GM19328 (cell line): ENCODE measurements around the gene IFNGR2.
"Not testable (repeated sequence)": the region's sequence is repeated elsewhere in the genome, so short reads cannot be mapped to it uniquely, and the experiment has no call there.

Experiments used
- ATAC-seq: cut with Tn5 transposase; IDR thresholded peaks from one replicate; pipeline ENCODE4 v1.9.1; 2021; ENCODE audit warnings: mild to moderate bottlenecking, moderate library complexity; ENCODE audit not compliant: unreplicated experiment

IFNGR2 gene

GRCh38 chr21:33402001-33402979, 923 bp upstream of the IFNGR2 start:
- ATAC-seq = no peak

DNA sequence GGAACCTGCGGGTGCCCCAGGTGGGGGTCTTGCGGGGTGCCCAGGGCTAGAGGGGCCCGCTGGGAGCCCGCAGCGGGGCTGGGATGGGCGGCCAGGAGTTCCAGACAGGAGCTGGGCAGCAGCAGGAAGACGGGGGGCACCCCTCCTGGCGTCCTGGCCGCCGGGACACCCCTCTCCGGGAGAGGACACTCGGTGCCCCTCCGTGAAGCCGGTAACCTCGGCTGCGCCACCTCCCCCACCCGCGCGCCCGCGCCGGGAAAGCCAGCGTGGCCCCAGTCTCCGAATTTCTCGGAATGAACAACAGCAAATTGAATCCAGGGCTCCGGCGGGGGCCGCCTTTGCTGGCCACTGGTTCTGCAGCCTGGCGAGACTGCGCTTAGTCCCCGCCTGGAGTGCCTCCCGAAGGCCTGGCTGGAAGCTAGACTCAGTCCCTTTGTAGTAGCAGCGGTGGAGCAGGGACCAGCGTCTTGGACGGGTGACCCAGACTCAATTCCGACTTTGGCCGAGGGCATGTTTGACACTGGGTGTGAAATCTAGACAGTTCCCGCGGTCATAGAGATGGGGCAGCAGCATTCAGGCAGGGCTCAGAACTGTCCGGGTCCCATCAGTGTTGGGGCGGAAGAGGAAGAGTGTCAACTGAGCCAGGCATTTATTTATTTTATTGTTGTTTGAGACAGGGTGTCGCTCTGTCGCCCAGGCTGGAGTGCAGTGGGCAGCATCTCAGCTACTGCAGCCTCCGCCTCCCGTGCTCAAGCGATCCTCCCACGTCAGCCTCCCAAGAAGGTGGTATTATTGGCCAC, 773 bp downstream of the IFNGR2 start:
- ATAC-seq = no peak

- no peak for ATAC-seq
Measured at GRCh38 chr21:33406493-33406892, 3.3 kb downstream of the IFNGR2 start.

DNA sequence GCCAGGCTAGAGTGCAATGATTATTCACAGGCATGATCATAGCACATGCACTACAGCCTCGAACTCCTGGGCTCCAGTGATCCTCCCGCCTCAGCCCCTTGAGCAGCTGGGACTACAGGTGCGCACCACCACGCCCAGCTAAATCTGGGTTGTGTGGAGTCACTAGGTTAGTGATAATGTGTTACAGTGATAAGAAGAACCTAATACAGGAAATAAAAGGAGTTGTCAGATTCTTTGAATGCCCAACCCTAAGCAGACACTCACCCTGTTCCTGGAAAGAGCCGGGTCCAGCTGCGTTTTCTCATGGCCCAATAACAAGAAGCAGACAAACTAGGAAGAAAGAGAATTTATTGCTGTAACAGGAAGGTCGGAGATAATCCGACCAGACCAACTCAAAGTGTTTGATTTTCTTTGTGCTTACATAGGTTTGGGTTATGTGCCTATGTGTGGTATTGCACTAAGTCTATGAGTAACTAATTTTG, 8.8 kb downstream of the IFNGR2 start:
- ATAC-seq = no peak

GRCh38 chr21:33412439-33412831, 9.2 kb downstream of the IFNGR2 start:
- not testable (repeated sequence) for ATAC-seq

- no peak for ATAC-seq
Measured at GRCh38 chr21:33412832-33413519, 9.8 kb downstream of the IFNGR2 start.

DNA sequence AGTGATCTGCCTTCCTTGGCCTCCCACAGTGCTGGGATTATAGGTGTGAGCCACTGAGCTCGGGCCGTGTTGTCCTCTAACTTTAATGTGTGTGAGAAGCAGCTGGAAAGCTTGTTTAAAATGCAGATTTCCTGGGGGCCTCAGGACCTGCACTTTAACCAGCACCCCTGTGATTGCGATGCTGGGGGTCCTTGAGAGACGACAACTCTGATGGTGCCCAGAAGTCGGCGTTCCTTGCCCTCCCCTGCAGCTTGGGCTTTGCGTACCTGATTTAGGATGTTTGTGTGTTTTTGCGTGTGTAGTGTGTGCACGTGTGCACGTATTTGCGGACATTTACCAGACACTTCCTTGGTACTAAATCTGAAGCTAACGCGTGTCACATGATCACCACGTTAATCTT, 10.9 kb downstream of the IFNGR2 start:
- no peak for ATAC-seq

GRCh38 chr21:33414926-33415325, 11.7 kb downstream of the IFNGR2 start:
- ATAC-seq = no peak

GRCh38 chr21:33418691-33419090, 15.5 kb downstream of the IFNGR2 start:
- ATAC-seq = no peak

DNA sequence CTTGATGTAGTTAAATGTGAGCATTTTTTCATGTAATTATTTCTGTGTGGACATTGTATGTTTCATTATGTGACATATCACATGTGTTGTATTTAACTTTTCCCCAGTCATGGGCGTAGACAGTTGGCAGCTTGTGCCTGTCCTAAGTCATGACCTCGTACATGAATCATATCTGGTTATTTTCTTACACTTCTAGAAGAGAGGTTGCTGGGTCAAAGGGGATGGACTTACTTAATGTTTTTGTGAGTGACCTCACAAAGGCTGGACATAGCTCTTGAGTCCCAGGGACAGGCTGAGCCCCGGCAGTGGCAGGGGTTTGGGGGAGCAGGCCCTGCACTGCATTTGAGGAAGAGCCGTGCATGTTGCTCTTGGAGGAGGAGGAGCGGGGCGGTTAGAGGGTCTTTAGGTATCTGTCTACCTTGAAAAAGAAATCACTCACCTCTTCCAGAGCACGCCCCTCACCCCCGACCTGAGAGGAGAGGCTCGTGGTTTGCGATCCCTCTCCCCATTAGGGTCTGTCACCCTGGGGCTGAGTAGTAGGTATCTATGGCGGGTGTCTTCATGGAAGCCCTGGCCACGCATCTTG, 16.4 kb downstream of the IFNGR2 start:
- ATAC-seq = no peak

GRCh38 chr21:33421713-33422393, 18.6 kb downstream of the IFNGR2 start:
- no peak for ATAC-seq

DNA sequence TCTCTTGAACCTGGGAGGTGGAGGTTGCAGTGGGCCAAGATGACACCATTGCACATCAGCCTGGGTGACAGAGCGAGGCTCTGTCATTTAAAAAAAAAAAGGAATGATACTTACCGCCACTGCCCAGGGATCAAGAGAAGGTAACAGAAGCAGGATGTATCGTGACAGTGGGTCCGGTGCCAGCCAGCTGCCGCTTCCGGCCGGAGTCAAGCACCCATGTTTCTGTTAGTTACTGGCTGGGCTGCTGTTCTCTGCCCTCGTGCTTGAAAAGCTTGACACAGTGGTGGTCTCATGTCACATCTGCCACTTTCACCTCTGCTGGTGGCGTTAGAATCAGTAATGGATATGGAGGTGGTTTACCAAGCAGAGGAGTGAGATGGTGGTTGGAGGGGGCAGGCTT, 21.0 kb downstream of the IFNGR2 start:
- ATAC-seq = no peak

DNA sequence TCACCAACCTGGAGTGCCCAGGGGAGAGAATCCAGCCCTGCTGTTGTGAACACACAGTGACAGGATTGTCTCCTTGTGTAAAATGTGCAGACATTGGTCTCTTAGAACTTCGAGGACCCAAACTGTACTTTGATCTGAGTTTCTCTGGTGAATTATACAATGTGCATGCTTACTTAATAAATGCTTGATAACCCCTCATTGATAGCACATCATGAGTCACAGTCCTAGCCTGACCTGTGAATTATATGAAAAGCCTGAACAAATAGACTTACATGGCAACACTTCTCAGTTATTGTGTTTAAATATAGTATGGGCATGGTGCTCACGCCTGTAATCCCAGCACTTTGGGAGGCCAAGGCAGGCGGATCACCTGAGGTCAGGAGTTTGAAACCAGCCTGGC, 22.6 kb downstream of the IFNGR2 start:
- no peak for ATAC-seq

DNA sequence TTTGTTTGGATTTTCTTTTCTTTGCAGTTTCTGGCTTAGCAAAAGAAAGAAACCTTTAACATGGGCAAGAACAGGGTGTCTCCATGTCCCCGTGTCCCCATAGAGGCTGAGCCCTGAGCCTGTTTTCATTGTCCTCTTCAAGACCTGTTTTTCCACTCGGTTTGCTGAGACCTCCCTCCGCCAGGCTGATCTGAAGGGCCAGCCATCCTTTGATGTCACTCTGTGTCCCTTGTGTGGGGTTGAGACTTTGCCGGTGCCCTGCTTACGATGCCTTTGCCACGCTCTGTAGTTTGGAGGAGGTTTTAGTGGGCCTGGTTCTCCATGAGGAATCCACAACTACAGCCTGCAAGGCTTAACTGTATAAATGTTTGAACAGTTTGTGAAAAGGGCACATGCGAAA, 23.8 kb downstream of the IFNGR2 start:
- no peak for ATAC-seq

DNA sequence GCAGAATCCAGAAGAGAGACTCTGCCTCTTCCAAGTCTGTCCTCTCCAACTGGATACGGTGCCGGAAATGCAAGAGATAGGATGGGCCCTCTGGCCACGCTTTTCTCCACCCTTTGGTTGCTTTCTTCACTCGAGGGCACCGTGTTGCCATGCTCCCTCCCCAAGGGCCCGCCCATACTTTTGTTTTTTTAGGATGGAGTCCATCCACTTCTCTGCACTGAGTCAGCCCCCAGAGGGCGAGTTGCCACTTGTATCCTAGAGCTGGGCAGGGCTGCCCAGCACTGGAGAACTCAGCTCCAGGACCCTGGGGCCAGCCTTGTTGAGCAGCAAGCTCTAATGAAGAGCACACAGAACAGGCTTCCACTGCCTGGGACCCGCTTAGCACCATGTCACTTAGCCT, 25.5 kb downstream of the IFNGR2 start:
- no peak for ATAC-seq

DNA sequence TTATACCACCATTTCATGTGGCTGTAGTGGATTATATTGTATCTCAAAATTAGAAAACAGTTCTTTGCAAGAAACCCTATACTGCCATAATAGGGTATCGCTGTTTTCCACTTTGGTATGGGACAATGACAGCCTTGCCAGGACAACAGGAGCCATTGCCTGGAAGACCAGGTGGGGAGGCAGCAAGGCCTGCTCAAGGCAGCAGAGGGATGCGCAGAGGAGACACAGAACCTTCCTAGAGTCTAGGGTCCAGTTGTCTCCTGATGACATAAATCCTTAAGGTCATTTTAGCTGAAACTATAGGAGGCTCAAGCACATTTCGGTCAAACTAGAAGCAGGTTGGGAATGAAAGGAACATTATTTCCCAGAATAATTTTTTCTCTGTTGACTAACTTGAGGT, 27.6 kb downstream of the IFNGR2 start:
- no peak for ATAC-seq

DNA sequence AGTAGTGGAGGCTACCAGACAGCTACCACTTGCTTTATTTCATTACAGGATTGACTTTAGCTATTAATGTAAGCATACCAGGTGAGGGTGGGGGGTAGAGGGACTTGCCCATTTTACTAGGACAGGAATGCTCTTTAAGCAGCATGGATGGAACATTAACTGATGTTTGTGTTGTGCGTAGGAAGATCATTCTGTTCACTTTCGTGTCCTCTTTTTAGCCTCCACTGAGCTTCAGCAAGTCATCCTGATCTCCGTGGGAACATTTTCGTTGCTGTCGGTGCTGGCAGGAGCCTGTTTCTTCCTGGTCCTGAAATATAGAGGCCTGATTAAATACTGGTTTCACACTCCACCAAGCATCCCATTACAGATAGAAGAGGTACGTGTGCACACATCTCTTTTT, 29.3 kb downstream of the IFNGR2 start:
- no peak for ATAC-seq

- no peak for ATAC-seq
Measured at GRCh38 chr21:33433001-33433400, 29.8 kb downstream of the IFNGR2 start.

GRCh38 chr21:33433425-33434114, 30.4 kb downstream of the IFNGR2 start:
- no peak for ATAC-seq
